T-helper 17 cell (primary cell): ENCODE measurements around the gene MEFV. TPM values are rescaled to one million over a fixed set of nuclear protein-coding genes. Genes with fewer than 3 reads are reported as not detected.
"Not testable (repeated sequence)": the region's sequence is repeated elsewhere in the genome, so short reads cannot be mapped to it uniquely, and the experiment has no call there.

ENCODE experiments used
- ATAC-seq: fragments of 150-1000 bp; cut with Tn5 transposase; 2 replicates; pipeline ENCODE4 v1.10.0; 2021; ENCODE audit warnings: mild to moderate bottlenecking, moderate library complexity
- DNase-seq, 3 donors: peaks; one replicate each; pipeline versions ENCODE4 v3.0.0 to v3.0.0-alpha.2; 2020 to 2021
- H3K9me3 ChIP-seq: one replicate; pipeline ENCODE4 v1.7.0; 2013; ENCODE audit warnings: low read length, mild to moderate bottlenecking; ENCODE audit not compliant: control insufficient read depth, poor library complexity, severe bottlenecking
- H3K27ac Mint-ChIP-seq: one replicate; pipeline ENCODE4 v1.8.0; 2022; ENCODE audit warnings: mild to moderate bottlenecking, moderate library complexity, mixed read lengths
- H3K27me3 Mint-ChIP-seq: one replicate; pipeline ENCODE4 v1.8.0; 2022; ENCODE audit warnings: mixed read lengths
- H3K36me3 Mint-ChIP-seq: one replicate; pipeline ENCODE4 v1.8.0; 2022; ENCODE audit warnings: low read depth, mixed read lengths
- H3K4me1 Mint-ChIP-seq: one replicate; pipeline ENCODE4 v1.8.0; 2022; ENCODE audit warnings: mild to moderate bottlenecking, mixed read lengths
- H3K4me3 Mint-ChIP-seq: one replicate; pipeline ENCODE4 v1.8.0; 2022; ENCODE audit warnings: mild to moderate bottlenecking, moderate library complexity, mixed read lengths
- total RNA-seq, 4 donors: library from RNA in 2 of 4; stranded (reverse) in 2 of 4; gene quantifications; one replicate each; pipeline ENCODE4 v1.2.3 and lab custom pipeline; 2022 to 2026

MEFV gene
- total RNA-seq, 2 donors from 2014 or later = 0.81 to 2.2 TPM

DNA sequence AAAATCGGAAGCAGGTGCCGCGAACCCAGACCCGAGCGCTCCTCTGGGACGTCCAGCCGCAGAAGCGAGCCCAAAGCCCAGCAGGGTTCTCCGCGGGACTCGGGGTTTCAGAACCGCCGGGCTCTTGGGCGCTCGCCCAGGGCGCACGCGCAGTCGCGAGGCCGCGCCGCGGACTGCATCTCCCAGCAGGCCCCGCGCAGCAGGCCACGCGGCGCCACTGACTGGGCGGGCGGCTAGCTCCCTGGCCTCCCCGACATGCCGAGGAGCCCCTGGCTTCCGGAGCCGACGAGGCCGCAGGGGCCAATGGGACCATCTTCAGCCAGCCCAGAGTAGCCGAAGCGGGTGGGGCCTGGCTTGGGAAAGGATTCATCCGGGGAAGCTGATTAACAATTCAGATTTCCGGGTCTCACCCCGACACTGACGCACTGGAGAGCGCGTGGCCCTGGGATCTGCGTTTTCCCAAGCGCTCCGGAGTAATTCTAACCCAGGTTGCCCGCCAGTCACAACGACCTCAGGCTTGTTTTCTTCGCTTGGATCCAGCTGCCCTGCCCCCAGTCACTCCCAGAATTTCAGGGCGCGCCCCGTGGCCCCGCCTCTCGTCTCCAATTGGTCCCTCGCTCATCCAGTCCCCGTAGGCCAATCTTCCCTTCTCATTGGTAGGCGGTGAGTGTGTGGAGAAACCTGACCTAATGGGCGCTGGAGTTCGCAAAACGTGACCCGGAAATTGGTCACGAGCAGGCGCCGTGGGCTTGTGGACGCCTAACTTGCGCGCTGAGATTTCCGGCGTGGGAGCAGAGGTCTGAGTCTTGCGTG, 26.5 kb upstream of the MEFV start, which contains the start of gene ZNF263:
TSS of gene ZNF263 (plus strand) at position 762 of the 813 bp plus-strand sequence. CDS start 328 bp downstream, outside the sequence.
- H3K27ac Mint-ChIP-seq = peak within 1 kb of the TSS; percentile 95
- no peaks in the 10 kb centered on the region for H3K36me3 Mint-ChIP-seq
- H3K9me3 ChIP-seq = peaks cover 6% of the 10 kb centered on the region
- ATAC-seq = peak; percentile 91
- no peaks in the 10 kb centered on the region for H3K27me3 Mint-ChIP-seq
- peak; percentile 85 to 90 (median 85) for DNase-seq
- H3K4me1 Mint-ChIP-seq = peaks cover 23% of the 10 kb centered on the region
- H3K4me3 Mint-ChIP-seq = peak within 1 kb of the TSS; percentile 92

DNA sequence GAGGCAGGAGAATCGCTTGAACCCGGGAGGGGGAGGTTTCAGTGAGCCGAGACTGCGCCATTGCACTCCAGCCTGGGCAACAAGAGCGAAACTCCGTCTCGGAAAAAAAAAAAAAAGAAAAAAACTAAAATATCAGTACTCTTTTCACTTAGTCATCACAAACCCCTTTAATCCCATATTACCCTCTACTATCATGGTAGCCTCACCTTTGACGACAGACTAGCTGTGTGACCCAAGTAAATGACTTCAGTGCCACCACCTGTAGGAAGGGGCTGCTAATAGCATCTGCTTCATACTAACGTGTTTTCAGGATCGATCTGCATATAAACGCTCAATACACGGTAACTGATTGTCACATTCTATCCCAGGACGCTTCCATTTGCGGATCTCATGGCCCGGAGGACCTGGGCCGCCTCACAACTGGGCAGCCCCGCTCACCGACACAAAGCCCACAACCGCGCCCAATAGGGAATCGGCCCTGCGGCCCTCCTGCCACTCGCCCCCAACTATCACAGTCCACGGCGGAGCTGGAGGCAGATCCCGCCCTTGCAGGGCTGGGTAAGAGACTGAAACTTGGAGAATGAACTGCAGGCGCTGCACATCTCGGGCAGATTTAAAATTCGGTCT, 25.8 kb upstream of the MEFV start:
- DNase-seq = peak in 1 of 3 donors; percentile 20
- Mint-ChIP-seq H3K4me3 (peak overlapping the region; percentile 92), H3K27ac (peak overlapping the region; percentile 95), H3K27me3 (no peaks in the 10 kb centered on the region), H3K36me3 (no peaks in the 10 kb centered on the region), H3K4me1 (peaks cover 23% of the 10 kb centered on the region)
- ATAC-seq = peak; percentile 18
- H3K9me3 ChIP-seq = peaks cover 3% of the 10 kb centered on the region

DNA sequence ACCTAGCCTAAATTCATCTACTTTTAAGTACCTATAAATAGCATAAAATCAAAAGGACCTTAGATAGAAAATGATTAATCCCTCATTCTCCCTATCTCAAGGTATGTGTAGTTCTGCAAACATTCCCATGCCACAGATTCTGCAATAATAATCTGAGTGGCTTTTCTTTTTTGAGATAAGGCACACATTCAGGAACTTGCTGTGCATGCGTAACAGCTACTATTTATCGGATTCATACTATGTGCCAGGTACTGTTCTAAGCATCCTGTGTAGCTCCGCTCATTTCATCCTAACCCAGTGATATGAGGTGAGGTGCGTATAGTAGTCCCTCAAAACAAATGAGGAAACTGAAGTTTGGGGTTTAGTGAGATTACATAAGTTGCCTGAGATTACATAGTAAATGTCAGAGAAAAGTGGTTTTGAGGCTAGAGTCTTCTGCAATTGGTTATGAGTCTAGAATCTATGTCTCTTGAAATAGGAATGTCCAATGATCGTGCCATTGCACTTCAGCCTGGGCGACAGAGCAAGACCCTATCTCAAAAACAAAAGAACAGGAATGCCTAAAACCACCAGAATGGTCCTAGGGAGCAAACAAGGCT, 24.9 kb upstream of the MEFV start:
- DNase-seq (no peak), ATAC-seq (no peak)
- Mint-ChIP-seq H3K36me3 (no peaks in the 10 kb centered on the region), H3K27ac (peak overlapping the region; percentile 95), H3K4me1 (peaks cover 23% of the 10 kb centered on the region), H3K4me3 (peak overlapping the region; percentile 31), H3K27me3 (no peaks in the 10 kb centered on the region)
- H3K9me3 ChIP-seq = no peaks in the 10 kb centered on the region

DNA sequence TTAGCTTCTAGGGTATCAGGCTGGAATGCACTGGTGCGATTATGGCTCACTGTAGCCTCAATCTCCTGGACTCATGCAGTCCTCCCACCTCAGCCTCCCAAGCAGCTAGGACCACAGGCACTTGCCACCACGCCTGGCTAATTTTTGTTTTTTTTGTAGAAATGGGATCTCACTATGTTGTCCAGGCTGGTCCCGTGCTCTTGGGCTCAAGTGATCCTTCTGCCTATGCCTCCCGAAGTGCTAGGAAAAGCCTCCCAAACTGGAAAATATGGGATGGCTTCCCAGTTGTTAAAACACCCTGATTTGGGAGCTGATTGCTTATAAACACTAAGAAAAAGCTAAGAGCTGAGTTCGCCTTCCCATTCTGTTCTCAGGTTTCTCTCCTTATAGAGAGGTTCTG, 20.2 kb upstream of the MEFV start:
- ATAC-seq (no peak), DNase-seq (no peak)
- Mint-ChIP-seq H3K36me3 (no peaks in the 10 kb centered on the region), H3K4me1 (no peaks in the 10 kb centered on the region), H3K4me3 (no peak overlapping the region), H3K27me3 (no peaks in the 10 kb centered on the region), H3K27ac (no peak overlapping the region)
- H3K9me3 ChIP-seq = peaks cover 2% of the 10 kb centered on the region

DNA sequence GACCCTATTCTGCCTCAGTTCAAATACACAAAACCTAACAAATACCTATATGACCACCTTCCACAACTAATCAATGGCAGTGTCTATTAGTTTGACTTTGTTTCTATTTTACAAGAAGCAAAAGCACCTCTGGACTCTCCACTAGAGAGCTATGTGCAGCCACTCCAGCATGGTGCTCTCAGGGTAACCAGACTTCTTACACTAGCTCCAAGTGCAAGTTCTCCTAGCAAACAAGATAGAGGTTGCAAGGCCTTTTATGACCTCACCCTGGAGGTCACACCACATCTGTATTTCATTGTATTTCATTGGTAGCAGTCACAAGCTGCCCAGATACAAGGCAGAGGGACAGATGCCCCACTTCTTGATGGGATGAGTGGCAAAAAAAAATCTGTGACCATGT, 18.5 kb upstream of the MEFV start:
- no peaks in the 10 kb centered on the region for H3K4me1 Mint-ChIP-seq
- ATAC-seq (no peak), DNase-seq (no peak)
- H3K36me3 Mint-ChIP-seq = no peaks in the 10 kb centered on the region
- no peak overlapping the region for H3K4me3 Mint-ChIP-seq
- H3K27ac Mint-ChIP-seq = no peak overlapping the region
- no peaks in the 10 kb centered on the region for H3K27me3 Mint-ChIP-seq
- peaks cover 2% of the 10 kb centered on the region for H3K9me3 ChIP-seq

DNA sequence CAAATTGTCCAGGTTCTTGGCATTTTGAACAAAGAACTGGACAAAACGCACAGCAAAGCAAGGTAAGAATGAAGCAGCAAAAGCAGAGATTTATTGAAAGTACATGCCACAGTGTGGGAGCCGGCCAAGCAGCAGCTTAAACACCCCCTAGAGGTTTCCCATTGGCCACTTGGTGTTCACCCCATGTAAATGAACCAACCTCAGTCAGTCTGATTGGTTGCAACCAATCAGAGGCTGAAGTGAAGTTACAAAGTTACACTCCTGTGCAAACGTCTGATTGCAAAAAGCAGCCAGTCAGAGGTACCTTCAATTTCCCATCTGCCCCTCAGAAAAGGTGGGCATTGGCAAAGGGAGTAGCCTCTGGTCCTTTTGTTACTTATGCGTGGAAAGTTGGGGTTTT, 18.1 kb upstream of the MEFV start:
- H3K9me3 ChIP-seq = peaks cover 2% of the 10 kb centered on the region
- Mint-ChIP-seq H3K27ac (no peak overlapping the region), H3K4me1 (no peaks in the 10 kb centered on the region), H3K27me3 (no peaks in the 10 kb centered on the region), H3K4me3 (no peak overlapping the region), H3K36me3 (no peaks in the 10 kb centered on the region)
- DNase-seq (no peak), ATAC-seq (no peak)

DNA sequence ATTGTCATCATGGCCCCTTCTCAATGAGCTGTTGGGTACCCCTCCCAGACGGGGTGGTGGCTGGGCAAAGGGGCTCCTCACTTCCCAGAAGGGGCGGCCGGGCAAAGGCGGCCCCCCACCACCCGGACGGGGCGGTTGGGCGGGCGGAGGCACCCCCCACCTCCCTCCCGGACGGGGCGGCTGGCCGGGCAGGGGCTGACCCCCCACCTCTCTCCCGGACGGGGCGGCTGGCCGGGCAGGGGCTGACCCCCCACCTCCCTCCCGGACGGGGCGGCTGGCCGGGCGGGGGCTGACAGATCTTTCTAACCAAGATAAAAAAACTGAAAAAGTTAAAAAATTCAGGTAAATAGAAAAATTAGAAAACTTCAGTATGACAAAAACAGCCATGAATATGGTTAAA, 14.8 kb upstream of the MEFV start:
- DNase-seq, ATAC-seq, H3K27ac Mint-ChIP-seq, H3K4me3 Mint-ChIP-seq, H3K9me3 ChIP-seq, H3K36me3 Mint-ChIP-seq, H3K27me3 Mint-ChIP-seq, H3K4me1 Mint-ChIP-seq: not testable (repeated sequence)

DNA sequence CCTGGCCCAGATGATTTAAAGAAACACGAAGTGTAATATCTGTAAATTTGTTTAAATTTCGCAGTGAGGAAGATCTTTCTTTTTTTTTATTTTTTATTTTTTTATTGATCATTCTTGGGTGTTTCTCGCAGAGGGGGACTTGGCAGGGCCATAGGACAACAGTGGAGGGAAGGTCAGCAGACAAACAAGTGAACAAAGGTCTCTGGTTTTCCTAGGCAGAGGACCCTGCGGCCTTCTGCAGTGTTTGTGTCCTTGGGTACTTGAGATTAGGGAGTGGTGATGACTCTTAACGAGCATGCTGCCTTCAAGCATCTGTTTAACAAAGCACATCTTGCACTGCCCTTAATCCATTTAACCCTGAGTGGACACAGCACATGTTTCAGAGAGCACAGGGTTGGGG, 14.3 kb upstream of the MEFV start:
- not testable (repeated sequence) for H3K36me3 Mint-ChIP-seq, DNase-seq, ATAC-seq, H3K27me3 Mint-ChIP-seq, H3K4me1 Mint-ChIP-seq, H3K9me3 ChIP-seq, H3K4me3 Mint-ChIP-seq, H3K27ac Mint-ChIP-seq

DNA sequence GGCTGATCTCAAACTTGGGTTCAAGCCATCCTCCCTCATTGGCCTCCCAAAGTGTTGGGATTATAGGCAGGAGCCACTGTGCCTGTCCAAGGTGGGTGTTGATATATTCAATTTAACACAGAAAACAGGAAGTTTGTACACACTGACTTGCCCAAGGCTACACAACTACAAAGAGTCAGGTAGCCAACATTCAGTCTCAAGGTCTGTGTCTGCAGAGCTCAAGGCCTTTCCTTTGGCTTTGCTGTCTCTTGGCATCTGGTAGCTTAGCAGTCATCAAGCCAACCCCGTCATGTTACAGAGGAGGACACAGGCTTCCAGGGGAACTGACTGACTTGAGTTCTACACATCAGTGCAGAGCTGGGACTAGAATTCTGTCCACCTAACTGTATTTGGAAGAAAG, 11.9 kb upstream of the MEFV start:
- no peak for ATAC-seq
- no peak for DNase-seq
- H3K36me3 Mint-ChIP-seq = no peaks in the 10 kb centered on the region
- H3K4me3 Mint-ChIP-seq = no peak overlapping the region
- H3K27me3 Mint-ChIP-seq = no peaks in the 10 kb centered on the region
- H3K27ac Mint-ChIP-seq = no peak overlapping the region
- H3K4me1 Mint-ChIP-seq = peaks cover 7% of the 10 kb centered on the region
- no peaks in the 10 kb centered on the region for H3K9me3 ChIP-seq

DNA sequence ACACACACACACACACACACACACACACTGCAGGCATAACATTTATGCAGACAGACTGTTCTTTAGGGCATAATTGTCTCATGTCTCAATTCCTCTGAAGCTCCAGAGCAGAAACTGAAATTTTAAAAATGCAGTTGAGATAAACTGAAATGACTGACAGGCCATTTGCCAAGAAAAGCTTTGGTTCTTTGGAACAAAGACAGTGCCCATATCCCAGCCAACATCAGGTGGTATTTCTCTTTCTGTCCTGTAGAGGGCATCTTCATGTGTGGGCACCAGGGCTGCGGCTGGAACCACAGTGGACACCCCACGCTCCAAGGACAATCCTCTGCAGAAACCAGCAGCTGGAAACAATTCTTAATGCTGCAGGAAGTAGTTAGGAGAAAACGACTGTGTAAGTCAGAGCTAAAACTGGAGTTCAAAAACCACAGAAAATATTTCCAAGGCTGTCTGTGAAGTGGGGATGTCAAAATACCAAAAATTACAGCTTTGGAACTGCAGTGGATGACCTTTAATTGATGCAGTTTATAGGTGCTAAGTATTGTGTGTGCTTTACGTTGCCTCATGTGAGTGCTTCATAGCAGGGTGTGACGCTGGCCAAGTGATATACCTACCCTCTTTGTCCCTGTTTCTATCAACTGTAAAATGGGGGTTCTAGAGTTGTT, 10.6 kb upstream of the MEFV start:
- Mint-ChIP-seq H3K4me3 (no peak overlapping the region), H3K27ac (no peak overlapping the region), H3K27me3 (no peaks in the 10 kb centered on the region), H3K36me3 (no peaks in the 10 kb centered on the region), H3K4me1 (peaks cover 11% of the 10 kb centered on the region)
- ATAC-seq (no peak), DNase-seq (no peak)
- no peaks in the 10 kb centered on the region for H3K9me3 ChIP-seq

DNA sequence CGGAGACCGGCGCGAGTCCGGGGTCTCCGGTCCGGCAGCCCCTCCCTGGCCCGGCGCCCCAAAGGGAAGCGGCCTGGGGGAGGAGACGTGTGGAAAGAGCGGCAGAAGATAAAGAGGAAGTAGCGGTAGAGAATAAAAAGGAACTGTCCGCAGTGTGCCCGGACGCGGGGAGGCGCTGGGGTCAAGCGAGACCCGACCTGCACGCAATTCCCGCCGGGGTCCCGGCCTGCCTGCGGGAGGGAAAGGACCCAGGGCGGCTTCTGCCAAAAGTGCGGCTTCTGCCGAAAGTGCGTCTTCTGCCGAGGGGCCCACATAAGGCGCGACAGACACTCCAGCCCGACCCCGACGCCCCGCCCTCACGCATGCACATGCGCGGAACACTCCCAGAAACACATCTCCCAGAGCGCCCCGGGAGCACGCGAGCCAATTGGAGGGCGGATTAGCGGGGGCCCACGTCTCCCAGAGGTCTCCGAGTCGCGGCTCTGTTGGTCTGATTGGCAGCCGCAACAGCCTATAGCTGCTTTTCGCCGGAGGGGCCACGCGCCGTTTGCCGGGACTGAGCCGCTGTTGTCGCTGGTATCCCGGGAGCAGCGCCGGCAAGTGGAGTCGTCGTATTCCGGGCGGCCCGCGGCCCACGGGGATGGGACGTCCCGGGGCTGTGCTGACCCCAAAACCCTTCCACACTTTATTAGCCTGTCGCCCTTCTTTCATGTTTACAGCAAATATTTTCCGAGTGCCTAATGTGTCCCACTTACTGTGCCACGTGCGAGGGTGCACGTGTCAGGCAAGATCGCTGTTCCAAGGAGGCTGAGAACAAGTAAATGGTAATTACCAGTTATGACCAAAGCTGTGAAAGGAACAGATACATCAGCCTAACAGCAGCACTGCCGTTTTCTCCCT, 8.0 kb upstream of the MEFV start:
- no peaks in the 10 kb centered on the region for H3K9me3 ChIP-seq
- Mint-ChIP-seq H3K4me3 (peak overlapping the region; percentile 93), H3K36me3 (no peaks in the 10 kb centered on the region), H3K27me3 (no peaks in the 10 kb centered on the region), H3K4me1 (peaks cover 15% of the 10 kb centered on the region), H3K27ac (peak overlapping the region; percentile 95)
- peak; percentile 89 for ATAC-seq
- peak; percentile 87 to 90 (median 88) for DNase-seq

DNA sequence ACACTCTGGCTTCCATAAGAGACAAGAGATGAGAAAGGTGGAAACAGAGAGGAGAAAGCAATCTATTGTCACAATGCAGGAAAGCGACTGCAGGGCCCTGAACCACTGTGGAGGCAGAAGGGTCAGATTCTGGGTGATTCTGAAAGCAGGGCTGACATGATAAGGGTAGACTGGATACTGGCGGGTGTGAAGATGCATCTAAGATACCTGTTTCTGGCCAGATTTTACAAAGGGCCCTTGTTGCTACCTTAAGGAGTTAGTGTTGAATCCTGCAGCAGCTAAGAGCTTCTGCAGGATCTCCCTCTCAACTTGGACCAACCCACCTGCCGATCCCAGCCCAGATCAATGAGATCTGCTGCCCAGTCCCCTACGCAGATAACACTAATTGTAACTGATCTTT, 6.1 kb upstream of the MEFV start:
- peak overlapping the region; percentile 56 for H3K4me3 Mint-ChIP-seq
- no peak for ATAC-seq
- H3K4me1 Mint-ChIP-seq = peaks cover 15% of the 10 kb centered on the region
- DNase-seq = no peak
- no peaks in the 10 kb centered on the region for H3K27me3 Mint-ChIP-seq
- no peaks in the 10 kb centered on the region for H3K9me3 ChIP-seq
- no peaks in the 10 kb centered on the region for H3K36me3 Mint-ChIP-seq
- H3K27ac Mint-ChIP-seq = peak overlapping the region; percentile 95
